Uterus (tissue), 4 donors: ENCODE results near the gene RNF19B. TPM values are rescaled to one million over a fixed set of nuclear protein-coding genes. Genes with fewer than 3 reads are reported as not detected.
A peak's percentile ranks its signal among the peaks of the same experiment; 100 is the strongest.
"Not testable (repeated sequence)": the region's sequence is repeated elsewhere in the genome, so short reads cannot be mapped to it uniquely, and the experiment has no call there.

Experiments
- DNase-seq, 2 donors: peaks; one replicate each; pipeline ENCODE4 v3.0.0-alpha.2; 2019 to 2020
- H3K27ac ChIP-seq, 2 donors: fragments of 200-600 bp; sonication (generic); 1 replicate in 1 of 2; 2 replicates in 1 of 2; pipeline ENCODE4 v1.5.1; 2016 to 2018
- H3K27me3 ChIP-seq, 2 donors: fragments of 200-600 bp; sonication (generic); one replicate each; pipeline ENCODE4 v1.5.1; 2018 to 2019; ENCODE audit warnings: control low read depth in 1 of 2
- H3K36me3 ChIP-seq, 2 donors: fragments of 200-600 bp; sonication (generic); one replicate each; pipeline ENCODE4 v1.5.1; 2019; ENCODE audit warnings: control low read depth in 1 of 2
- H3K4me1 ChIP-seq, 2 donors: fragments of 200-600 bp; sonication (generic); one replicate each; pipeline ENCODE4 v1.5.1; 2018 to 2019; ENCODE audit warnings: control low read depth in 1 of 2
- H3K4me3 ChIP-seq, 2 donors: fragments of 200-600 bp; sonication (generic); 1 replicate in 1 of 2; 2 replicates in 1 of 2; pipeline ENCODE4 v1.5.1; 2018 to 2019; ENCODE audit warnings: mild to moderate bottlenecking in 1 of 2
- H3K9me3 ChIP-seq, 2 donors: fragments of 200-600 bp; sonication (generic); one replicate each; pipeline ENCODE4 v1.5.1; 2019; ENCODE audit warnings: control low read depth in 1 of 2
- CTCF ChIP-seq, 4 experiments: fragments of 200-600 bp in 2 of 4; fragments of 450-650 bp in 2 of 4; sonication (generic) in 2 of 4; IDR thresholded peaks; one replicate each; pipeline ENCODE4 v1.5.1; 2016 to 2019; ENCODE audit warnings: antibody characterized with exemption in 4 of 4, mild to moderate bottlenecking in 2 of 4, moderate library complexity in 1 of 4
- POLR2A ChIP-seq, 2 donors: fragments of 450-650 bp; IDR thresholded peaks; one replicate each; pipeline ENCODE4 v1.6.1; 2016; ENCODE audit warnings: antibody characterized with exemption in 2 of 2, mild to moderate bottlenecking in 1 of 2, moderate library complexity in 1 of 2
- intact Hi-C: fragments of 100-400 bp; cut with DNase I; formaldehyde crosslinking; loops from one replicate; pipeline ENCODE4 v1.15.1; 2023; ENCODE audit warnings: low total_unique reads
- total RNA-seq, 4 donors: library from RNA; depleted of rRNA in 3 of 4; stranded (reverse); fragments of >200 nt in 3 of 4; gene quantifications; one replicate each; pipeline versions ENCODE4 v1.1.0 to v1.2.4, GENCODE V29; 2014 to 2023
- donor health status: DM: yes; HTN: yes; CAD: no.

The RNF19B gene
- total RNA-seq, 4 donors from 2014 or later, result 13.2 to 23.4 (median 17.4) TPM

GRCh38 chr1:32980080-32980479 is 15.5 kb upstream of the RNF19B start:
- no peaks in the 10 kb centered on the region for H3K9me3 ChIP-seq
- no peak overlapping the region for H3K4me3 ChIP-seq
- no peaks in the 10 kb centered on the region for H3K36me3 ChIP-seq
- H3K27me3 ChIP-seq, result no peaks in the 10 kb centered on the region
- intact Hi-C loops, result no loop called here
- no peak overlapping the region for H3K27ac ChIP-seq
- H3K4me1 ChIP-seq, result no peaks in the 10 kb centered on the region
- DNase-seq, result no peak
- TF ChIP-seq POLR2A (IDR thresholded peaks at IDR 0.05), result no peak
- TF ChIP-seq CTCF (IDR thresholded peaks at IDR 0.05), result no peak

- no peaks in the 10 kb centered on the region for H3K4me1 ChIP-seq
- H3K27ac ChIP-seq, result no peak overlapping the region
- no peak overlapping the region for H3K4me3 ChIP-seq
- no peaks in the 10 kb centered on the region for H3K36me3 ChIP-seq
- H3K9me3 ChIP-seq, result no peaks in the 10 kb centered on the region
- H3K27me3 ChIP-seq, result no peaks in the 10 kb centered on the region
- DNase-seq, result no peak
- TF ChIP-seq POLR2A (IDR thresholded peaks at IDR 0.05) (no peak), CTCF (IDR thresholded peaks at IDR 0.05) (no peak)
- intact Hi-C loops, result no loop called here
These were observed 14.2 kb upstream of the RNF19B start for GRCh38 chr1:32978854-32979253.

- no peaks in the 10 kb centered on the region for H3K4me1 ChIP-seq
- TF ChIP-seq CTCF (IDR thresholded peaks at IDR 0.05), result no peak
- no peak for TF ChIP-seq POLR2A (IDR thresholded peaks at IDR 0.05)
- peak overlapping the region in 1 of 2 donors; percentile 33 for H3K27ac ChIP-seq
- no peaks in the 10 kb centered on the region for H3K27me3 ChIP-seq
- no peaks in the 10 kb centered on the region for H3K9me3 ChIP-seq
- no peak overlapping the region for H3K4me3 ChIP-seq
- no peaks in the 10 kb centered on the region for H3K36me3 ChIP-seq
- no peak for DNase-seq
- intact Hi-C loops, result no loop called here
These were observed 13.0 kb upstream of the RNF19B start for GRCh38 chr1:32977546-32978087.

- H3K27me3 ChIP-seq, H3K9me3 ChIP-seq, H3K36me3 ChIP-seq, DNase-seq, H3K4me1 ChIP-seq, H3K27ac ChIP-seq, H3K4me3 ChIP-seq, intact Hi-C loops: not testable (repeated sequence)
These were observed 10.4 kb upstream of the RNF19B start for GRCh38 chr1:32975055-32975454.

GRCh38 chr1:32973458-32973857 is 8.8 kb upstream of the RNF19B start:
- H3K36me3 ChIP-seq, H3K9me3 ChIP-seq, intact Hi-C loops, H3K27me3 ChIP-seq, DNase-seq, H3K4me1 ChIP-seq, H3K27ac ChIP-seq: not testable (repeated sequence)
- peak overlapping the region; percentile 12 to 51 for H3K4me3 ChIP-seq

DNA sequence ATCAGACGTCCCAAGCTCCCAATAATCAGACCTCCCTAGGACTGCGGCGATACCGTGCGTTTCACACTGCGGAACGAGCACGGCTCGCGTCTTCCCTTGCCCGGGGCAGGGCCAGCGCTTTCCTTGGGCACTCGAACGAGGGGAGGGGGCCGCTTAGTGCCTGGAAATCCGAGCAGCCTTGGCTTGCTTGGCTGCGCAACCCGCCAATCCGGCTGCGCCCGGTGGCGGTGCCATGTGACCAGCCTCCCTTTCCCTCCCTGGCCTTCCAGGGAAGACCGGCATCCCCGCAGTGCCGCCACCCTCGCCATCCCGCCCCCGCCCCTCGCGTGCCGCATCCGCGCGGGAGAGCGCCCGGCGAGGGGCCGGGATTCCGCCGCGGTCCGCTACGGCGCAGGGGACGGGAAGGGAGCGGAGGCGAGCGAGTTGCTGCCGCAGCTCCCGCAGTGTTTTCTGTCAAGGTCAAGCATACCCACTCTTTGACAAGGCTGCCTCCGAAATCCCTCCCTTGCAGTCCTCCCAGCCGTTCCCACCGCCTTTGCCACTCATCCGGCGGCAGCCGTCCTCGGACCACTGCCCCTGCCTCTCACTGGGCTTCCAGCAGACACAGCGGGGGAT is 8.3 kb upstream of the RNF19B start:
- DNase-seq, result peak; percentile 40 to 45
- Histone ChIP-seq H3K27me3 (no peaks in the 10 kb centered on the region), H3K4me3 (peak overlapping the region; percentile 12 to 51), H3K36me3 (no peaks in the 10 kb centered on the region), H3K27ac (no peak overlapping the region), H3K9me3 (no peaks in the 10 kb centered on the region), H3K4me1 (no peaks in the 10 kb centered on the region)
- intact Hi-C loops, result no loop called here
- TF ChIP-seq POLR2A (IDR thresholded peaks at IDR 0.05) (no peak), CTCF (IDR thresholded peaks at IDR 0.05) (no peak)
